Sigmoid colon (tissue), 7 donors: Measurements from ENCODE around the gene ATP6V0A1. TPM values are rescaled to one million over a fixed set of nuclear protein-coding genes. Genes with fewer than 3 reads are reported as not detected.

Experiments
- DNase-seq: peaks from one replicate; pipeline ENCODE4 v3.0.0-alpha.2; 2019
- H3K27ac ChIP-seq, 4 donors: fragments of 200-600 bp; sonication (generic); one replicate each; pipeline ENCODE4 v1.5.1; 2016 to 2019; ENCODE audit warnings: mild to moderate bottlenecking in 1 of 4
- H3K27me3 ChIP-seq, 3 donors: fragments of 200-600 bp; sonication (generic); one replicate each; pipeline ENCODE4 v1.5.1; 2019; ENCODE audit warnings: mild to moderate bottlenecking in 1 of 3
- H3K36me3 ChIP-seq, 4 donors: fragments of 200-600 bp; sonication (generic); one replicate each; pipeline ENCODE4 v1.5.1; 2016 to 2019
- H3K4me1 ChIP-seq, 4 donors: fragments of 200-600 bp; sonication (generic); one replicate each; pipeline ENCODE4 v1.5.1; 2017 to 2019
- H3K4me3 ChIP-seq, 4 donors: fragments of 200-600 bp; sonication (generic); one replicate each; pipeline ENCODE4 v1.5.1; 2017 to 2019; ENCODE audit warnings: mild to moderate bottlenecking in 2 of 4, moderate library complexity in 1 of 4
- H3K9me3 ChIP-seq, 4 donors: fragments of 200-600 bp in 3 of 4; sonication (generic) in 3 of 4; one replicate each; pipeline versions ENCODE4 v1.5.1 to v1.6.1; 2013 to 2019
- EP300 ChIP-seq, 4 donors: sonication (generic); formaldehyde crosslinking; IDR thresholded peaks; one replicate each; pipeline ENCODE4 v1.6.1; 2017; ENCODE audit warnings: antibody characterized with exemption in 4 of 4
- POLR2A ChIP-seq, 2 donors: fragments of 450-650 bp; IDR thresholded peaks; one replicate each; pipeline ENCODE4 v1.6.1; 2016; ENCODE audit warnings: antibody characterized with exemption in 2 of 2, mild to moderate bottlenecking in 2 of 2, moderate library complexity in 2 of 2
- POLR2AphosphoS5 ChIP-seq, 4 donors: sonication (generic); formaldehyde crosslinking; IDR thresholded peaks; one replicate each; pipeline ENCODE4 v1.6.1; 2017; ENCODE audit warnings: antibody characterized with exemption in 4 of 4
- WGBS, 2 donors: extraction: QIAGEN DNeasy Blood & Tissue Kit; methylation state at CpG; one replicate each; pipeline ENCODE4 v1.1.7; 2013; 5-methylcytosine and 5-hydroxymethylcytosine counted together
- intact Hi-C: fragments of 100-400 bp; cut with DNase I; formaldehyde crosslinking; loops from one replicate; pipeline ENCODE4 v1.15.1; 2023
- polyA plus RNA-seq, 3 donors: library from polyadenylated mRNA; stranded (reverse); fragments of 200-250 nt; gene quantifications; one replicate each; pipeline ENCODE4 v1.2.3, GENCODE V29; 2013
- total RNA-seq, 4 donors: library from RNA; depleted of rRNA; stranded (reverse); fragments of >200 nt; gene quantifications; one replicate each; pipeline ENCODE4 v1.1.0, GENCODE V29; 2016
- TF ChIP-seq, protein P1 (sequence below), 4 experiments: fragments of 450-650 bp in 3 of 4; fragments of 200-600 bp in 1 of 4; IDR thresholded peaks; one replicate each; pipeline ENCODE4 v1.5.1; 2016 to 2019; ENCODE audit warnings: antibody characterized with exemption in 4 of 4, mild to moderate bottlenecking in 3 of 4, moderate library complexity in 2 of 4
- donor health status: healthy with polysubstance abuse.
- donor health status: Bipolar disorder and iron deficiency.
- donor health status: healthy.

ATP6V0A1 gene
- total and polyA plus RNA-seq, 7 donors, result 11.6 to 96.1 (median 48.9) TPM

DNA sequence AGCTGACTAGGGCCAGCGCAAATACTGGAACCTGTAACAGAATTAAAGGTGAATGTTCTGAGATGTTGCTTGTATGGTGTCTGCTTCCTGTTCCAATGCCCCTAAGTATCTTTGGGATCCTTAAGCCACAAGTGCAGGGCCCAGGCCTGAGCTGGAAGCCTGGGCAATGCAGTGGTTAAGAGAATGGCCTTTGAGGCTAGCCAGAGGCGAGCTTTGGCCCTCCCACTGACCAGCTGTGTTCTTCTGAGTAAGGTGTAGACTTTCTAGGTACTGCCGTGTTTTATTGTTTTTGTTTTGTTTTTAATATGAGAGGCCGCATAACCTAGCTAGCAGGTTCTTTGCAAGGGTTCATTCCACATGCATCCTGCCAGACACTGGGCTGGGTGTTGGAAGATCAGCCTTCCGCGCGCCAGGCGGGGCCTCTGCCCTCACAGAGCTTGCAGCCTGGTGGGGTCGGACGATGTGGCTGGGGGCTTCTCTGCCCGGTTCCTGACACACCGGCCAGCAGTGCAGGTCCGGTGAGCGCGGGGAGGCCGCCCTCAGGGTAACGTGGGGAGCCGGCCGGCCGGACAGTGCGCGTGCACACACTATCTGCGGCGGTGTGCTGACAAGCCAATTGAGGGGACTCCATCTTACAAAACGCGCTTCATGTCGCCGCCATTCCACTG, 107.7 kb downstream of the ATP6V0A1 start:
- WGBS, 2 donors, result 42 to 53% methylated on average over 28 of the region's 28 CpGs
- peaks cover 0 to 61% (median 49%) of the 10 kb centered on the region in 4 donors for H3K4me1 ChIP-seq

DNA sequence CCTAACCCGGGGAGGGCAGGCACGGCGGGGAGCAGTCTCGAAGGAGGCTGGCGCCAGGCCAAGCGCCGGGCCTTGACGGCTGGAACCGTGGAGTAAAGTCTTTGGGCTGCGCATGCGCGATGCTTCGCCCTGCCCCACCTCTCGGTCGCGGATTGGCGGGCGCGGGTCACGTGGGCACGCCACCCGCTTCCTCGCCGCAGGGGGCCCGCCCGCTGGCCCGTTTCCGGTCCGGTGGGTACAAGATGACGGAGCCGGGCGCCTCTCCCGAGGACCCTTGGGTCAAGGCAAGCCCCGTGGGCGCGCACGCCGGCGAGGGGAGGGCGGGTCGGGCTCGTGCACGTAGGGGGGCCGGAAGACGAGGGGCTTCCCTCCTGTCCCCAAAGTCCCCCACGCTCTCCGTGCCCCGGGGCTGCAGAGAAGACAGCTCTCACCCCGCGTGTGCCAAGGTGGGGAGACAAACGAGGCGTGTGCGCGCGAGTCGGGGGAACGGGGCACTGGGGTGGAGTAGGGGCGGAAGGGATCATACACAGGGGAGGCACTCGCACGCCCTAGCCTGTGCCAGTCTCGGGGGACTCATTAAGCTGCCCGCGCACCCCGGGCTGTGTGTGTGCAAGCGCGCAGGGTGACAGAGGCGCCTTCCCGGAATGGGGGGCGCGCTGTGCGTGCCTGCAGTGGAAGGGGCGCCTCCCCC, 108.3 kb downstream of the ATP6V0A1 start, which contains the start of gene MLX:
TSS of gene MLX (plus strand) at position 218 of the 691 bp plus-strand sequence. CDS start at position 243, 25 bp downstream.
- Histone ChIP-seq H3K27me3 (no peaks in the 10 kb centered on the region), H3K4me1 (peaks cover 0 to 57% (median 45%) of the 10 kb centered on the region in 4 donors), H3K9me3 (no peaks in the 10 kb centered on the region), H3K4me3 (peak within 1 kb of the TSS; percentile 84 to 98 (median 92)), H3K27ac (peak within 1 kb of the TSS; percentile 93 to 98 (median 96)), H3K36me3 (peaks cover 29 to 60% (median 46%) of the 10 kb centered on the region in 4 donors)
- peak; percentile 98 for DNase-seq
- intact Hi-C loops, result no loop called here
- 0 to 1% methylated on average over 72 of the region's 72 CpGs for WGBS, 2 donors
- TF ChIP-seq POLR2A (IDR thresholded peaks at IDR 0.05) (peak in 1 of 2 donors; percentile 47), POLR2AphosphoS5 (IDR thresholded peaks at IDR 0.05) (peak in 3 of 4 donors; percentile 79 to 85 (median 83)), EP300 (IDR thresholded peaks at IDR 0.05) (no peak)
- TF ChIP-seq, protein P1, sequence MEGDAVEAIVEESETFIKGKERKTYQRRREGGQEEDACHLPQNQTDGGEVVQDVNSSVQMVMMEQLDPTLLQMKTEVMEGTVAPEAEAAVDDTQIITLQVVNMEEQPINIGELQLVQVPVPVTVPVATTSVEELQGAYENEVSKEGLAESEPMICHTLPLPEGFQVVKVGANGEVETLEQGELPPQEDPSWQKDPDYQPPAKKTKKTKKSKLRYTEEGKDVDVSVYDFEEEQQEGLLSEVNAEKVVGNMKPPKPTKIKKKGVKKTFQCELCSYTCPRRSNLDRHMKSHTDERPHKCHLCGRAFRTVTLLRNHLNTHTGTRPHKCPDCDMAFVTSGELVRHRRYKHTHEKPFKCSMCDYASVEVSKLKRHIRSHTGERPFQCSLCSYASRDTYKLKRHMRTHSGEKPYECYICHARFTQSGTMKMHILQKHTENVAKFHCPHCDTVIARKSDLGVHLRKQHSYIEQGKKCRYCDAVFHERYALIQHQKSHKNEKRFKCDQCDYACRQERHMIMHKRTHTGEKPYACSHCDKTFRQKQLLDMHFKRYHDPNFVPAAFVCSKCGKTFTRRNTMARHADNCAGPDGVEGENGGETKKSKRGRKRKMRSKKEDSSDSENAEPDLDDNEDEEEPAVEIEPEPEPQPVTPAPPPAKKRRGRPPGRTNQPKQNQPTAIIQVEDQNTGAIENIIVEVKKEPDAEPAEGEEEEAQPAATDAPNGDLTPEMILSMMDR (IDR thresholded peaks at IDR 0.05), result peak in 1 of 4 experiments; percentile 4

More for the DNA sequence above, 107.7 kb downstream of the ATP6V0A1 start:
- peak overlapping the region; percentile 84 to 98 (median 92) for H3K4me3 ChIP-seq
- TF ChIP-seq POLR2A (IDR thresholded peaks at IDR 0.05), result no peak
- no peak for TF ChIP-seq EP300 (IDR thresholded peaks at IDR 0.05)
- TF ChIP-seq, protein P1 (IDR thresholded peaks at IDR 0.05), result no peak
- no peak for TF ChIP-seq POLR2AphosphoS5 (IDR thresholded peaks at IDR 0.05)
- H3K27me3 ChIP-seq, result no peaks in the 10 kb centered on the region
- no peak for DNase-seq
- H3K36me3 ChIP-seq, result peaks cover 27 to 53% (median 39%) of the 10 kb centered on the region in 4 donors
- H3K9me3 ChIP-seq, result no peaks in the 10 kb centered on the region
- intact Hi-C loops, result no loop called here
- H3K27ac ChIP-seq, result peak overlapping the region; percentile 93 to 98 (median 96)

DNA sequence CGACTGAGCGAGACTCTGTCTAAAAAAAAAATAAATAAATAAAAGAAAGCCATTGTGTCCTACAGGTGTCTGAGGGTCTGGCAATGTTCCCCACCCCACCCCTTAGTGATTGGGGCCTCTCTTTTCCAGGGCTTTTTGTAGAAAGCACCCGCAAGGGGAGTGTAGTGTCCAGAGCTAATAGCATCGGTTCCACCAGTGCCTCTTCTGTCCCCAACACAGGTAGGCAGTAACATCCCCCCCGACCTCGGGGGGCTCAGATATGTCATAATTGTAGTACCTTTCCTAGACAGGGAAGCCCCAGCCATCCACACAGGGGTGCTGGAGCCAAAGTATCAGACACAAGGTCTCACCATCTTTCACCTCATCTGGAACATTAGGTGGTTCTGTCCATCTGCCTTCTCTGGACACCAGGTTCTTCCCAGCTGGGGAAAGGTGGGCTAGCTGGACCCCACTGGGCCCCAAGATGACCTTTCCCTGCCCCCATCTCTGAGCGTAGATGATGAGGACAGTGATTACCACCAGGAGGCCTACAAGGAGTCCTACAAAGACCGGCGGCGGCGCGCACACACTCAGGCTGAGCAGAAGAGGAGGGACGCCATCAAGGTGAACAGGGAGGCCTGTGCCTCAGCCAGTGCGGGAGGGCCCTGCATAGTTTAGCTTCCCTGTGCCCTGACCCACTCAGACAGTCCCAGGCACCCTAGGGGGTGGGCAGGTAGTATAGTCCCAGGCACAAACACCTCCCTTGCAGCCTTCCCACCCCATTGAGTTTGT, 109.8 kb downstream of the ATP6V0A1 start:
- peaks cover 0 to 43% (median 34%) of the 10 kb centered on the region in 4 donors for H3K4me1 ChIP-seq
- TF ChIP-seq, protein P1 (IDR thresholded peaks at IDR 0.05), result no peak
- TF ChIP-seq POLR2A (IDR thresholded peaks at IDR 0.05) (no peak), EP300 (IDR thresholded peaks at IDR 0.05) (no peak), POLR2AphosphoS5 (IDR thresholded peaks at IDR 0.05) (no peak)
- H3K27me3 ChIP-seq, result no peaks in the 10 kb centered on the region
- intact Hi-C loops, result no loop called here
- DNase-seq, result peak; percentile 59
- WGBS, 2 donors, result 87 to 91% methylated on average over 14 of the region's 14 CpGs
- H3K9me3 ChIP-seq, result no peaks in the 10 kb centered on the region
- H3K36me3 ChIP-seq, result peaks cover 40 to 75% (median 61%) of the 10 kb centered on the region in 4 donors
- peak overlapping the region in 3 of 4 donors; percentile 94 to 98 (median 97) for H3K27ac ChIP-seq
- H3K4me3 ChIP-seq, result no peak overlapping the region

DNA sequence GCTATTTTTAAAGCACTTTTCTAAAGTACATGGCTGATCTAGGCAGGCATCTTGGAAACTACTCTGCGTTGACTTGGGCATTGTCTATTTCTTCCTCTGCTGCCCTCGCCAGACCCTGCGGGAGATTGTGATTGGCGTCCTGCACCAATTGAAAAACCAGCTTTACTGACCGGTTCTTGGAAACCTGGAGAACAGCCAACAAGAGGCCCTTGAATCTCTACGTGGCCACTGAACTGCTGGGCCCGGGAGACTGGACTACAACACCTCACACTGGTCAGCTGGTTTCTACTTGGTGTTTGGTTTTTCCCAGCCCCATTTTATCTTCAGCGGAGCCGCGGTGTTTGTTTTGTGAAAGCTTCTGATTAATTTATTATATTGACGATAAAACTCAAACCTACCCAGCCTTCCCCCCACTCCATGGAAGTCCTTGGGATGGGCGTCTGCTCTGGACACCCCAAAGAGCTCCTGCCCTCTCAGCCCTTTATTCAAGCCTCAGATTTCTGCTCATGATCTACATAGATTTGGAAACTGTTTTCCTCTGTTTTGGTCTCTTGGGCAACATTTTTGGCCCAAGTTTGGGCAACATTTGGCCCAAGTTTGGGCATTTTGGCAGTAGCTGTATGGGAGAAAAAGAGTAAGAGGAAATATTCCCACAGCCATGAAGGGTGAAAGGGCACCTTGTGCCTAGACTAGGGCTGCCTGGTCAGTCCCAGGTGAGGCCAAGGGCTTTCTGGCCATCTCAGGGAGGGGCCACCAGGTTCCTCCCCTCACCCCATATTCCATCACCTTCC, 113.0 kb downstream of the ATP6V0A1 start:
- H3K9me3 ChIP-seq, result no peaks in the 10 kb centered on the region
- no peaks in the 10 kb centered on the region for H3K27me3 ChIP-seq
- DNase-seq, result no peak
- H3K4me1 ChIP-seq, result peaks cover 0 to 28% (median 15%) of the 10 kb centered on the region in 4 donors
- no peak overlapping the region for H3K4me3 ChIP-seq
- intact Hi-C loops, result loop anchor here (10.0 kb wide), 1 partner anchor 253 kb away; the partner anchor contains the start of gene BECN1
- 69 to 86% methylated on average over 12 of the region's 12 CpGs for WGBS, 2 donors
- H3K36me3 ChIP-seq, result peaks cover 36 to 69% (median 53%) of the 10 kb centered on the region in 4 donors
- TF ChIP-seq POLR2AphosphoS5 (IDR thresholded peaks at IDR 0.05) (no peak), POLR2A (IDR thresholded peaks at IDR 0.05) (no peak), EP300 (IDR thresholded peaks at IDR 0.05) (no peak)
- TF ChIP-seq, protein P1 (IDR thresholded peaks at IDR 0.05), result no peak
- no peak overlapping the region for H3K27ac ChIP-seq
